Stimulated activated CD4-positive, alpha-beta T cell treated with anti-CD3 and anti-CD28 coated beads, Interleukin-2, amount 100 ng/mL, for 48 hours (primary cell): ENCODE data around the gene FXYD2.
A peak's percentile ranks its signal among the peaks of the same experiment; 100 is the strongest.

Experiments
- DNase-seq, 2 donors: peaks; one replicate each; pipeline ENCODE4 v3.0.0-alpha.2; 2020

Gene FXYD2

GRCh38 chr11:117834838-117835443 is 10.4 kb upstream of the FXYD2 start:
- no peak for DNase-seq

- no peak for DNase-seq
Observed at GRCh38 chr11:117834068-117834810, 9.7 kb upstream of the FXYD2 start.

- DNase-seq, result no peak
Observed at GRCh38 chr11:117833401-117833891, 8.9 kb upstream of the FXYD2 start.

DNA sequence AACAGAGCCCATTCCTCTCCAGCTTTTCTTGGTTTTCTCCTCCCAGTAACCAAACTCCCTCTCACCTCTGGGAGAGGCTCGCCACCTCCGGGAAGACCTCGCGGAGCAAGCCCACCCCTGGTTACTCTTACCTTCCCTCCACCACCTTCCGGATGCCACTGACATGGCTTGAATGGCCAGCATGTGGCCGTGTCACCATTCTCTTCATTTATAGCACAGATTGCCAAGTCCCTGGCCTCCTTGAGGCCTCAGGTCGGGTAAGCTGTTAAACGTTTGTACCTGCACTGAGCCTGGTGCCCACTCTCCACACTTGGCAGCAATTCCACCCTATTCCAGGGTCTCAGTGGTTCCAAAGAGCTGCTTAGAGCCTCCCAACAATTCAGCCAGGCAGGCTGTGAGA is 8.0 kb upstream of the FXYD2 start:
- DNase-seq, result no peak

DNA sequence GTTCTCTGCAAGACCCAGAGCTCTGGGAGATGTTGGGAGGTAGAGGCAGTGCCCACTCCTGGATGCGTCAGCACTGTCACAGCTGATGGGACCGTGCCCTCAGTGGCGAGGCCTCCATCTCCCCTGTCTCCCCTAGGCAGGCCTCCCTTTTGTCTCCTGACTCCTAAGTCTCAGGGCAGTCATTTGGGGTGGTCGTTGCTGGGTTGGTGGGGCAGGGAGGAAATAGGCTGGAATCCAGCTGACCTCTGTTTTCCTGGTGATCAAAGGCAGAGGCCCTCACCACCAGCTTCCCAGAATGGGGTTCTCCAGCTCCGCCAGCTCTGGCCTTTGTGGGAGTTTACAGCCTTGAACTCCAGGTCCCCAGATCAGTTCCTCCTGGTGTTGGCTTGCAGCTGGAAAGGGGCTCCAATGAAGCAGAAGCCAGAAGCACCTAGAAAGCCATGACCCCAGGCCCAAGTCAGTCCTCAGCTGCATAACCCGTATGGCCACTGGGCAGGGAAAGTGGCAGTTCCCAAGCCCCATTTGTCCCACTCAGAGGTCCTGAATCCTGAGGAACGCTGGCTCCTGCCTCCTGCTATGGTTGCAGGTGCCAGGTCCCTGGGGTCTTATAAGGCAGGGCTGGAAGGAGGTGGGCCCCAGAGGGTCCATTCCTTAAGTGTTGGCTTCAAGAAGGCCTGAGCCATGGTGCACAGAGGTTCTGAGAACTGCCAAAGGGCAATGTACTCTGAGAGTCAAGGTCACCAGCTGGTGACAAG is 7.3 kb upstream of the FXYD2 start:
- DNase-seq, result no peak

DNA sequence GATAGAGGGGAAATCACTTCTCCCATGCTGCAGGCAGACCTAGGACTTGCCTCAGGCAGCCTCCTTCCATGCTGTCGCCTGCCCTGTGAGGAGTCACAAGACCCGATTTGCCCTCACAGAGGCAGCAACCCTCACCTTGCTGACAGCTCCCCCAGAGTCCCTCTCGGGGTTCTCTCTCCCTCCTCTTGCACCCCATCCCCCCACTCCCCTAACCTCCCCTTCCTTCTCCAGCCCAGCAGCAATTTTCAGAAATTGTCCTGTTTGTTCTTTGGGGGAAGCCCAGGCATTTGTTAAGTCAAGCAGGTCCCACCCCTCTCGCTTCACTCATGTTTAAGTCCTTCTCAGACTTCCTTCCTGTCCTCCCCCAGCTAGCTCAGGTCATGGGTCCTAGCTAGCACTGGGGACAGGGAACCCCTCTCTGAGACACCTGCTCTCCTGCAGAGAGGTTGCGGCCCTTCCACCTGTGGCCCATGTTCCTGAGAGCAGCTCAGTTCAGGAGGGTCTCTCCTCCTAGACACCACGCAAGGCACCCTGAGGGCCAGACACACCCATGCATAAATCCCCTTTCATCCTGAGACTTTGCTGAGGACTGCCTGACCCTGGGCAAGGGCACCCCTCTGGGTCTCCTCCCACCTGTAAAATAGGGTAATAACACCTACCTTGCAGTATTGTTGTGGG is 6.3 kb upstream of the FXYD2 start:
- no peak for DNase-seq

GRCh38 chr11:117830072-117830471 is 5.5 kb upstream of the FXYD2 start:
- DNase-seq, result no peak

DNA sequence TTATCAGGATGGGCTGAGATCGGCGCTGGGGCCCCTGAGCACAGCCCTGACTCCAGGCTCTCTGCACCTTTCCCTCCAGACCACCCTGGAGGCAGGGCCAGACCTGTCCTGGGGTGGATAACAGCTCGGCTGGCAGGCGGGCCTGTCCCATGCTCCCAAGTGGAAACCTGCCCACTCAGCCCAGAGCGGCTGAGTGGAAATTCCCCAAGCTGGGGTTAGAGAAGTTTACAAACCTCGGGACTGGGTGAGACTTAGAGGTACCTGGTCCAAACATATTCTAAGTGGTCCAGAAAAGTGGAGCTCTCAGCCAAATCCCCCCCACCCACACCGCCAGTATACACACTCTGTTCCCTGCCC is 4.8 kb upstream of the FXYD2 start:
- DNase-seq, result no peak

DNA sequence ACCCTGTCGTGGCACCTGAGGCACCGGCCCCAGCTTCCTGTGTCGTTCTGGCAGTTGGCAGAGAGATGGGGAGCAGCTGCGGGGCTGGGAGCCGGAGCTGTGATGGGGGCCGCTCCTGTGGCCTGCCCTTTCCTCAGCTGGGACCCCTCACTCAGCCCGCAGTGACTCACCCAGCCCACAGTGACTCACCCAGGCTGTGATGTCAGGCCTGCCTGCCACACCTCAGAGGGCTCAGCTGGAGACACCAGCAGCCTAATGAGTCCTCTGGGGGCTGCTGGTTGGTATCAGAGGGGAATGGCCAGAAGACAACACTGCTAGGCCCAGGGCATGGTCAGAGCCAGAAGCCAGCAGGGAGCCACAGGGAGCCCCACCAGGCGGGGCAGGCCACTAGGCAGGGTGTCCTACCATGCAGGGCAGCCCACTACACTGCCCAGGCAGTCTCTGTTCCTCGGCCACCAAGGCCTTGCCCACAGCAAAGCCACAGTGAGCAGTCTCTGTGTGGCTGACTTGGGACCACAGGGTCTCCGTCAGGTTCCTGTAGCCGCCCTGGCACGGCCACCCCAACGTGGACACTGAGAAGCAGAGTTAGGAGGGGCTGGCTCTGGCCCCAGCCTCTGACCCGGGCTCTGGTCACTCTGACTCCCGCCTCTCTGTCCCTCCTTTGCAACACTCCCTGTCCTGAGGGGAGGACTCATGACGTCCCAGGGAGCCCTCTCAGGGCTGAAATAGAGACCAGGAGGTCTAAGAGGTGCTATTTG is 4.2 kb upstream of the FXYD2 start:
- DNase-seq, result peak; percentile 68 to 70

DNA sequence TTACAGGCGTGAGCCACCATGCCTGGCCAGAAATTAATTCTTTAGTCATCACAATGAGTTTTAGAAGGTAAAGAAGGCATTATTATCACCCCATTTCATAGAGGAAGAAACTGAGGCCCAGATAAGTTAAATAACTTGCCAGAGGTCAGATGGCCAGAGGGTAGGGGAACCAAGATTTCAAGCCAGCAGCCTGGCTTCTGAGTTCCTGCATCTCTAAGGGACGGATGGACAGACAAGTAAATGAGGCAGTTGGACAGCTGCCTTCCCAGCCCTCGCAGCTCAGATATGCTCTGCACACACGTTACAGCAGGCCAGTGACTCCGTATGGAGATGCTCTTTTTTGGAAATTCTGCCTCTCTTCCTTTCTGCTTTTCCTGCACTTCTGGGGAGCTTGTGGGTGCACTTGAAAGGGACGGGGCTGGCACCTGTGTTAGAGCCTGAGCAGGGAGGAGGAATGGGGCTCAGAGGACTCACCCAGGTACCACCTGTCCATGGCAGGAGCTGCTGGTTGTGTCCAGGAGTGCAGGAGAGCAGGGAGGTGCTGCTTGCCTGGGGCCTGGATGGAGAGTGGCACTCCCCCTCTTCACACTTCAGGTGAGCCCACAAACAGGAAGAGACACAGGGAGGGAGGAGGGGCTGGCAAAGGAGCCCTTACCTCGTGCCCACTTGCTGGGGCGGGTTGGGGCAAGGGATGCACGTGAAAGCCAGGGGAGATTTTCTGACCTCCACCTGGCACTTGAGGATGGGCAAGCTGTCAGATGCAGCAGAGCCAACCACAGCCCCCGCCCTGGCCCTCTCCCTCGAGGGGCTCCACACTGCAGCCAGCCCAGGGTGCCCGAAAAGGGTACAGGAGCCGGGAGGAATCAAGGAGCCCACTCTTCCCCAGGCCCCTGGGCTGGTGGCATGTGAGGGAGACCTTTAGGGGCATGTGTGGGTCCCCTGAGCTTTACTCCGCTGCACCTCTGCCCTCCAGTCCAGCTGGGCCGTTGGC is 3.3 kb upstream of the FXYD2 start:
- DNase-seq, result no peak

DNA sequence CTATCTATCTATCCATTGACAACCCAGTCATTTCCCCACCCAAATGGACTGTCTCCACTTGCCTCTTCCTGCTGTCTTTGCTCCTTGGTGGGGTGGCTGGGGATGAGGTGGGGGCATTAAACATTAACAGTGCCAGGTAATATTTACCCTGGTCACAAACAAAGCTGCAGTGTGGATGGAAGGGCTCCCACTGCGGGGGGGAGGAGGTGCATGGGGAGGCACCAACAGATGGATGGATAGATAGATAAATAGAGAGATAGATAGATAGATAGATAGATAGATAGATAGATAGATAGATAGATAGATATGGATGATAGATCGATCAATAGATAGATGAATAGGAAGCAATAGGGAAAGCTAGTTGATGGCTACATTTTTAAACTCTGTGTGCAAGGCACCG is 2.3 kb upstream of the FXYD2 start:
- no peak for DNase-seq

DNA sequence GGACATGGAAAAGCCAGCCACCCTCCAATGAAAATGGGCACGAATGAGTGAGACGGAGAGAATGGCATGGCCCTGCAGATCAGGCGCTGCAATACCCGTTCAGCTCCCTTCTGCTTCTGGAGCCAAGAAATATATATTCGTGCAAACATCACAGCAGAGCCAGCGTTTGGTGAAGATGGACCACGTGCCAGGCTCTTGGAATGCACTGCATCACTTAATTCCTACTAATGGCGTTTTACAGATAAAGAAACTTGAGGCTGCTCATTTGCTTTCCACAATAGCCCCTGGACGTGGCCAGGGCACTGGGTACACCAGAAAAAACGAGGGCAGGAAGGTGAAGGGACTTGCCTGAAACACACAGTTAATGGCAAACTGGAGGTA is 1.6 kb upstream of the FXYD2 start:
- DNase-seq, result no peak

- no peak for DNase-seq
Observed at GRCh38 chr11:117825538-117826189, 1.1 kb upstream of the FXYD2 start.

- DNase-seq, result no peak
Observed at GRCh38 chr11:117823946-117824420, 561 bp downstream of the FXYD2 start.

- DNase-seq, result no peak
Observed at GRCh38 chr11:117823294-117823945, 1.1 kb downstream of the FXYD2 start.

- peak in 1 of 2 donors; percentile 58 for DNase-seq
Observed at GRCh38 chr11:117822074-117823033, 2.2 kb downstream of the FXYD2 start.

DNA sequence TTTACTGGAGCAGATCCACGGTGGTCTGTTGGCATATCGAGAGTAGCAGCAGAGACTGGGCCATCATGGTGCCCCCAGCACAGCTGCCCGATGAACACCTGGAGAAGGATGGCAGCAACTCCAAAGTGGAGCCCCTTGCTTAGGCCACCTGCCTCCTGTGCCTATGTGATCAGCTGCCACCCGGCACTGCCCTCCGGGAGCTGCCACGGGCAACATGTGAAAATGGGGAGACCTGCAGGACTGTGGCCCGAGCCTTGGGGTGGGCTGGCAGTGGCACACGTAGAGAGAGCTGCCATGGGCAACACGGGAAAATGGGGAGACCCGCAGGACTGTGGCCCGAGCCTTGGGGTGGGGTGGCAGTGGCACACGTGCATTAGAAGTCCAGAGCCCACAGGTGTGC is 3.1 kb downstream of the FXYD2 start:
- no peak for DNase-seq

DNA sequence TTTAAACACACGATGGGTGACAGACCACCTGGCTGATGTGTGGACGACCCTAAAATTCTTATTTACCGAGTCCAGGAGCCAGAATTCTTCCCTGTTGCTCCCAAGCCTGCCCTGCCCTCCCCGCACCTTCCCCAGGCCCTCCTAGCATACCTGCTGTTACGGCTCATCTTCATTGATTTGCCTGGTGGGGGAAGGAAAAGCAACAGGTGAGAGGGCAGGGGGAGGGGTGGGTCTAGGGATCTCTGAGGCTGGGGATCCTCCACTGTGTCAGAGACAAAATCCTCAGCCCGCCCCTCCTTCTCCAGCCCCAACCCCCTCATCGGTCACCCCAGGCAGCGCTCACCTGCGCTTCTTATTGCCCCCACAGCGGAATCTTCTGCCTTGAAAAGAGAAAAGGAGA is 4.0 kb downstream of the FXYD2 start:
- no peak for DNase-seq

DNA sequence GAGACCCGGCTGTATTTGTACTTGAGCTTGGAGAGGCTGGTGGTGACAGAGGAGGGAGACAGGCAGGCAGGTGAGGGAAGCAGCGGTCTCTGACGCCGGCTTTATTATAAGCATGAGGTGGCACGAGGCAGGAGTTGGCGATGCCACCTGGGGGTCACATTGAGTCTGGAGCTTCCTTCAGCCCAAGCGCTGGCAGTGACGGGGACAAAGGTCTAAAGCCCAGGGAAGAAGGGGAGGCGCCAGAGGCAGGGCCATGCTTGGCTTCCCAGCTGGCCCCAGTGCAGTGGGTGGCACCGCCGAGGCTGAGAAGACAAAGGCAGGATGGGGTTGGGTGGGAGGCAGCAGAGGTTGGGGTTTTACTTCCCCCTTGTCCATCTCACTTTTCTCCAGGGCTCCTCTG is 4.5 kb downstream of the FXYD2 start:
- DNase-seq, result no peak
